ENCODE measurements around the gene WDR88.

DNA sequence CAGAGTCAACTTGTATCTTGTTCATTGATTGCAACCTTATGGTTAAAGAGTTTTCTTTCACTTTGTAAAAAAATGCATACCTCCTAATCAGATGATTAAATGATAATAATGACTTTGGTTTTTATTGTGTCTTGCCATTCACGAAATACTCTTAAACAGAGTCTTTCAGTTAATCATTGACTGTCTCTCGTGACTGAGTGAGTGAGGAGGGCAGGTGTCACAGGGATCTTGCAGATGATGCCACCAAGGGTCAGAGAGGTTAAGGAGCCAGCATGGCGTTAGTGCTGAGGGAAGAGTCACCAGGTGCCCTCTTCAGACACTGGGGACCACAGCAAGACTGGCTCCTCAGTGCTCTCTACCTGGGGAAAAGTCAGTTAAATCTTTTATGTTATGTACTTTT lies 42.9 kb upstream of the WDR88 start:
- TF ChIP-seq, protein P1, sequence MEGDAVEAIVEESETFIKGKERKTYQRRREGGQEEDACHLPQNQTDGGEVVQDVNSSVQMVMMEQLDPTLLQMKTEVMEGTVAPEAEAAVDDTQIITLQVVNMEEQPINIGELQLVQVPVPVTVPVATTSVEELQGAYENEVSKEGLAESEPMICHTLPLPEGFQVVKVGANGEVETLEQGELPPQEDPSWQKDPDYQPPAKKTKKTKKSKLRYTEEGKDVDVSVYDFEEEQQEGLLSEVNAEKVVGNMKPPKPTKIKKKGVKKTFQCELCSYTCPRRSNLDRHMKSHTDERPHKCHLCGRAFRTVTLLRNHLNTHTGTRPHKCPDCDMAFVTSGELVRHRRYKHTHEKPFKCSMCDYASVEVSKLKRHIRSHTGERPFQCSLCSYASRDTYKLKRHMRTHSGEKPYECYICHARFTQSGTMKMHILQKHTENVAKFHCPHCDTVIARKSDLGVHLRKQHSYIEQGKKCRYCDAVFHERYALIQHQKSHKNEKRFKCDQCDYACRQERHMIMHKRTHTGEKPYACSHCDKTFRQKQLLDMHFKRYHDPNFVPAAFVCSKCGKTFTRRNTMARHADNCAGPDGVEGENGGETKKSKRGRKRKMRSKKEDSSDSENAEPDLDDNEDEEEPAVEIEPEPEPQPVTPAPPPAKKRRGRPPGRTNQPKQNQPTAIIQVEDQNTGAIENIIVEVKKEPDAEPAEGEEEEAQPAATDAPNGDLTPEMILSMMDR (conservative IDR thresholded peaks at IDR 0.05; ENCODE audit: low read length) = no peak
- no peak for TF ChIP-seq EZH2phosphoT487 (IDR thresholded peaks at IDR 0.05; ENCODE audit: borderline replicate concordance, low read depth, low read length)

All from OCI-LY7 (cell line).